Nephron (organoid): Measurements from ENCODE around the gene ZNF503.

Source experiments
- H3K27ac Mint-ChIP-seq, 3 experiments: 2 replicates each; pipeline ENCODE4 v1.8.0; 2020; ENCODE audit warnings: mixed read lengths in 3 of 3, mild to moderate bottlenecking in 2 of 3, moderate library complexity in 1 of 3
- H3K27me3 Mint-ChIP-seq: 2 replicates; pipeline ENCODE4 v1.8.0; 2021; ENCODE audit warnings: low read depth, mild to moderate bottlenecking, moderate library complexity, mixed read lengths
- H3K36me3 Mint-ChIP-seq: 2 replicates; pipeline ENCODE4 v1.8.0; 2020; ENCODE audit warnings: low read depth, mixed read lengths
- H3K4me1 Mint-ChIP-seq: 2 replicates; pipeline ENCODE4 v1.8.0; 2020; ENCODE audit warnings: mixed read lengths
- H3K4me3 Mint-ChIP-seq, 3 experiments: 2 replicates each; pipeline ENCODE4 v1.8.0; 2020; ENCODE audit warnings: mild to moderate bottlenecking in 3 of 3, mixed read lengths in 3 of 3, moderate library complexity in 2 of 3
- H3K9me3 Mint-ChIP-seq: 2 replicates; pipeline ENCODE4 v1.8.0; 2020; ENCODE audit warnings: mixed read lengths
- TF ChIP-seq, protein P1 (sequence below), 3 experiments: fragments of 200-600 bp; sonication (generic); IDR thresholded peaks; one replicate each; pipeline ENCODE4 v1.5.0; 2021; ENCODE audit warnings: antibody characterized with exemption in 3 of 3; ENCODE audit not compliant: unreplicated experiment in 3 of 3

ZNF503 gene

DNA sequence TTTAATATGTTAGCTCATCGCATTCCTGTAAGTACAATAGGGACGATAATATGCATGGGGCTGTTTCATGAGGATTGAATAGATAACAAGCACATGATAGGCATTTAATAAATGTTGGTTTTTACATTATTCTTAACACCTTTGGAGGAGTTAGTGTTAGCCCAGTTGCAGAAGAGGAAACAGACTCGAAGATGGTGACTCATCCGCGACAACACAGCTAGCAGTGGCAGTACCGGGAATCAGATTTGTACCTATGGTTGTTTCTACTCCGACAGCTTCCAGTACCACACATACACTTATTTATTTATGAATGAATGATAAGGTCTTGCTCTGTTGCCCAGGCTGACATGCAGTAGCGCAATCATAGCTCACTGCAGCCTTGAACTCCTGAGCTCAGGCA lies 32.7 kb upstream of the ZNF503 start:
- TF ChIP-seq, protein P1, sequence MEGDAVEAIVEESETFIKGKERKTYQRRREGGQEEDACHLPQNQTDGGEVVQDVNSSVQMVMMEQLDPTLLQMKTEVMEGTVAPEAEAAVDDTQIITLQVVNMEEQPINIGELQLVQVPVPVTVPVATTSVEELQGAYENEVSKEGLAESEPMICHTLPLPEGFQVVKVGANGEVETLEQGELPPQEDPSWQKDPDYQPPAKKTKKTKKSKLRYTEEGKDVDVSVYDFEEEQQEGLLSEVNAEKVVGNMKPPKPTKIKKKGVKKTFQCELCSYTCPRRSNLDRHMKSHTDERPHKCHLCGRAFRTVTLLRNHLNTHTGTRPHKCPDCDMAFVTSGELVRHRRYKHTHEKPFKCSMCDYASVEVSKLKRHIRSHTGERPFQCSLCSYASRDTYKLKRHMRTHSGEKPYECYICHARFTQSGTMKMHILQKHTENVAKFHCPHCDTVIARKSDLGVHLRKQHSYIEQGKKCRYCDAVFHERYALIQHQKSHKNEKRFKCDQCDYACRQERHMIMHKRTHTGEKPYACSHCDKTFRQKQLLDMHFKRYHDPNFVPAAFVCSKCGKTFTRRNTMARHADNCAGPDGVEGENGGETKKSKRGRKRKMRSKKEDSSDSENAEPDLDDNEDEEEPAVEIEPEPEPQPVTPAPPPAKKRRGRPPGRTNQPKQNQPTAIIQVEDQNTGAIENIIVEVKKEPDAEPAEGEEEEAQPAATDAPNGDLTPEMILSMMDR (IDR thresholded peaks at IDR 0.05; ENCODE audit: unreplicated experiment in 3 of 3), result no peak
- Mint-ChIP-seq H3K4me1 (peaks cover 51% of the 10 kb centered on the region), H3K4me3 (no peak overlapping the region), H3K27me3 (peaks cover 73% of the 10 kb centered on the region), H3K9me3 (no peaks in the 10 kb centered on the region), H3K27ac (no peak overlapping the region), H3K36me3 (no peaks in the 10 kb centered on the region)

DNA sequence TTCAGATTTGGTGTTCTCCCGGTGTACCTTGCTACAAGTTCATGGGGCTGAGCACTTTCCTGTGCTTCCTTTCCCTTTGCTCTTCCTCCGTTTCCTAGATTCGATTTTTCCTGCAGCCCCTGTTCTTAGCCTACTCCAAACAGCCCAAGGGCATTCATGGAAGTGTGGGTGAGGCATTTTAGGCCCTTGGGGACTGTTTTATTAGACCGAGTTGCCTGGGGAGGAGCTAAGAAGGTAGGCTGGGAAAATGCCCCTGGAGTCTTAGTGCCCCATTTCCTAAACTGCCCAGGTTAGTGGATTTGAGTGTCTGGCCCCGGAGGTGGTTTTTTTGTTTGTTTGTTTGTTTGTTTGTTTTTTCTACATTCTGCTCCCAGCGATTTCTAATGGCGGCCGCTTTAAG lies 31.7 kb upstream of the ZNF503 start:
- H3K4me1 Mint-ChIP-seq, result peaks cover 53% of the 10 kb centered on the region
- H3K27me3 Mint-ChIP-seq, result peaks cover 68% of the 10 kb centered on the region
- no peak overlapping the region for H3K27ac Mint-ChIP-seq
- no peaks in the 10 kb centered on the region for H3K9me3 Mint-ChIP-seq
- H3K4me3 Mint-ChIP-seq, result peak overlapping the region; percentile 24 to 70 (median 38)
- TF ChIP-seq, protein P1 (IDR thresholded peaks at IDR 0.05; ENCODE audit: unreplicated experiment in 3 of 3), result no peak
- H3K36me3 Mint-ChIP-seq, result no peaks in the 10 kb centered on the region

DNA sequence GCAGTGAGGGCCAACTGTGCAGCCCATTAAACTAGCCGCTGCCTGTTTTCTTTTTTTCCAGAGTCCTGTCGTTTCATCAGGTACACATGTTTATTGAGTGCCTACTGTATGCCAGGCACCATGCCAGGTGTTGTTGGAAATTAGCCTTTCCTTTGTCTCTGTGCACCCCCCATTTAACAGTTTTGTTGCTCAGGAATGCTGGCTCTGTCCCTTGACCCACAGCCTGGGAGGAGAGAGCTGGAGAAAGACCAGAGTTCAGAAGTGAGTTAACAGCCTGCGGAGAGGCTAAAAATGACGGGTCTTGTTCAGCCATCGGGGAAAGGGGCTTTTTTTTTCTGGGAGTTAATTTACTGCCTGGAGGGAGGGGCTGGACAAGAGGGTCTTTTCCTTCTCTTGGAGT lies 31.2 kb upstream of the ZNF503 start:
- peaks cover 58% of the 10 kb centered on the region for H3K4me1 Mint-ChIP-seq
- peaks cover 64% of the 10 kb centered on the region for H3K27me3 Mint-ChIP-seq
- TF ChIP-seq, protein P1 (IDR thresholded peaks at IDR 0.05; ENCODE audit: unreplicated experiment in 3 of 3), result no peak
- peak overlapping the region; percentile 85 to 94 (median 86) for H3K4me3 Mint-ChIP-seq
- H3K9me3 Mint-ChIP-seq, result no peaks in the 10 kb centered on the region
- no peaks in the 10 kb centered on the region for H3K36me3 Mint-ChIP-seq
- H3K27ac Mint-ChIP-seq, result peak overlapping the region; percentile 35 to 83 (median 78)

DNA sequence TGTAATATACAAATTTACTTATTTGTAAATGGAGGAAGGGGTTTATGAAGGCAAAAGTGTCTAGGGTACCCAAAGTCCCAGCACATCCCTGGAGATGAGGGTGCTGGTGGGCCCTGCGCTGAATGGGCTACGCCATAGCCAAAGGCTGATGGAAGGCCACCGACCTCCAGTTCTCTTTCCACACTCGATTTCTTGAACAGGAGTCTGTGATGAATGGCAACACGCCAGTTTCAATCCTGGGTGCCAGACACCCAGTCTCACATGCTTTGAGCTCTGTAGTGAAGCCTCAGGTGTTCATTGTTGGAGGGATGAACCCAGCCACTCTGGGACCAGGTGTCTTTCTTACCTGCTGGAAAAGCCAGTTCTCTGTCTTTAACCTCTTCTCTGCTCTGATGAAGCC lies 30.6 kb upstream of the ZNF503 start:
- peak overlapping the region; percentile 35 to 85 (median 83) for H3K27ac Mint-ChIP-seq
- H3K36me3 Mint-ChIP-seq, result no peaks in the 10 kb centered on the region
- peaks cover 60% of the 10 kb centered on the region for H3K4me1 Mint-ChIP-seq
- TF ChIP-seq, protein P1 (IDR thresholded peaks at IDR 0.05; ENCODE audit: unreplicated experiment in 3 of 3), result no peak
- peak overlapping the region; percentile 86 to 94 (median 92) for H3K4me3 Mint-ChIP-seq
- no peaks in the 10 kb centered on the region for H3K9me3 Mint-ChIP-seq
- peaks cover 62% of the 10 kb centered on the region for H3K27me3 Mint-ChIP-seq

DNA sequence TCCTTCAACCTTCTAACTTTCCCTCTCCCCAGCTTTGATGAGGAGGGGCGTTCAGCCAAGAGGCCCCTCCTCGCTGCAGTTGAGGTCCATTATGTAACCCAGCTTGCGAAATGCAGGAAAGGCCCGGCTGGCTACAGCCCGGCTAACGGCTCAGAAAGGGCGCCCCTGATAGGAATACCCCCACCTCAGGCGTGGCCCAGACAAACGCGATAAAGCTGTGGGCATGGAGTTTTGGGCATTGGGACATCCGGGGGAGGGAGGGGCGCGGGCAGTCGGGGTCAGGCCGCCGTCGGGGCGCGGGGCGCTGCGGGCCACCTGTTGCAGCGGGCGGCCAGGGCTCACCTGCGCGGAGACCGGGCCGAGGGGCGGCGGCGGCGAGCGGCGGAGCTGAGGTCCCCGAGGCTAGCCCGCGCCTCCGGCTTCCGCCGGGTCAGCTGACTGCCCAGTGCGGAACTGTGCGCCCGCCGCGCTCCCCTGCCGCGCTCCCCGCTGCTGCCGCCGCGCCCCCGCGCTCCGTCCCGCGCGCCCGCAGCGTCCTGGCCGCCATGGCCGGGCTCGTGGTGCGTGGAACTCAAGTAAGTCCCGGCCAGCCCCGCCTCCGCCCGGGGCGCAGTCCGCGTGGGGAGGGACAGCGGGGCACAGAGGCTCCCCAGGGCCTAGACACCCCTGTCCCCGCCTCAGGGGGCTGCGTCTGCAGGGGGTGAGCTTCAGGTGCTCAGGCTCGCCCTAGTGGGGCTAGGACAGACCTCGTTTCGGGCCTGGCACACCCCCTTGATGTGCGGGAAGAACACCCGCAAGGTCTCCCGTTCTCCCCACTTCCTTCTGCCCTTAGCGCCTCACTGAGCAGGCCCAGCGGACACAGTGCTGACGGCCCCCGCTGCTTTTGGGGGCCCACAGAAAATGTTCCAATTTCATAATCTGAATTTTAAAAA lies 29.9 kb upstream of the ZNF503 start, which contains the start of gene LRMDA:
Gene LRMDA (plus strand): TSS at position 445 of the 932 bp plus-strand sequence.
- H3K4me3 Mint-ChIP-seq, result peak within 1 kb of the TSS; percentile 86 to 94 (median 92)
- TF ChIP-seq, protein P1 (IDR thresholded peaks at IDR 0.05; ENCODE audit: unreplicated experiment in 3 of 3), result no peak
- no peaks in the 10 kb centered on the region for H3K9me3 Mint-ChIP-seq
- peaks cover 60% of the 10 kb centered on the region for H3K4me1 Mint-ChIP-seq
- peak within 1 kb of the TSS; percentile 36 to 85 (median 83) for H3K27ac Mint-ChIP-seq
- peaks cover 59% of the 10 kb centered on the region for H3K27me3 Mint-ChIP-seq
- no peaks in the 10 kb centered on the region for H3K36me3 Mint-ChIP-seq
